NCI-H1417 treated with DMSO at 0.1 percent for 48 hours (cell line): ENCODE results near the gene C19orf73.
"Not testable (repeated sequence)": the region's sequence is repeated elsewhere in the genome, so short reads cannot be mapped to it uniquely, and the experiment has no call there.

Experiments
- DNase-seq: peaks from one replicate; lab custom pipeline; 2025; lab: John Stamatoyannopoulos, UW

C19orf73 gene

GRCh38 chr19:49148784-49149651 lies 30.1 kb upstream of the C19orf73 start:
- DNase-seq: peak; percentile 67

GRCh38 chr19:49148044-49148682 lies 29.2 kb upstream of the C19orf73 start:
- no peak for DNase-seq

GRCh38 chr19:49146408-49146770 lies 27.4 kb upstream of the C19orf73 start:
- DNase-seq: not testable (repeated sequence)

- DNase-seq: no peak
These were observed 26.8 kb upstream of the C19orf73 start for GRCh38 chr19:49145573-49146407.

- no peak for DNase-seq
These were observed 24.0 kb upstream of the C19orf73 start for GRCh38 chr19:49142866-49143335.

GRCh38 chr19:49141352-49141751 lies 22.4 kb upstream of the C19orf73 start:
- DNase-seq: no peak

- no peak for DNase-seq
These were observed 22.0 kb upstream of the C19orf73 start for GRCh38 chr19:49140951-49141350.

GRCh38 chr19:49136771-49137171 lies 17.8 kb upstream of the C19orf73 start:
- no peak for DNase-seq

- DNase-seq: no peak
These were observed 16.7 kb upstream of the C19orf73 start for GRCh38 chr19:49135686-49136085.

- DNase-seq: no peak
These were observed 14.9 kb upstream of the C19orf73 start for GRCh38 chr19:49133621-49134454.

- no peak for DNase-seq
These were observed 14.1 kb upstream of the C19orf73 start for GRCh38 chr19:49132974-49133609.

- DNase-seq: no peak
These were observed 11.4 kb upstream of the C19orf73 start for GRCh38 chr19:49130325-49130724.

GRCh38 chr19:49129238-49129583 lies 10.3 kb upstream of the C19orf73 start:
- no peak for DNase-seq

- DNase-seq: no peak
These were observed 9.7 kb upstream of the C19orf73 start for GRCh38 chr19:49128545-49129237.

- peak; percentile 73 for DNase-seq
These were observed 9.0 kb upstream of the C19orf73 start for GRCh38 chr19:49127674-49128544.

GRCh38 chr19:49127225-49127624 lies 8.3 kb upstream of the C19orf73 start:
- not testable (repeated sequence) for DNase-seq

- no peak for DNase-seq
These were observed 7.6 kb upstream of the C19orf73 start for GRCh38 chr19:49126575-49126974.

GRCh38 chr19:49125025-49125731 lies 6.2 kb upstream of the C19orf73 start:
- no peak for DNase-seq

- DNase-seq: not testable (repeated sequence)
These were observed 4.3 kb upstream of the C19orf73 start for GRCh38 chr19:49123285-49123684.
